Activated CD4-positive, CD25-positive, alpha-beta regulatory T cell (primary cell): ENCODE data around the gene MUC21.

Experiments
- DNase-seq, 4 experiments: peaks; one replicate each; lab custom pipeline; 2025; lab: John Stamatoyannopoulos, UW

Gene MUC21

DNA sequence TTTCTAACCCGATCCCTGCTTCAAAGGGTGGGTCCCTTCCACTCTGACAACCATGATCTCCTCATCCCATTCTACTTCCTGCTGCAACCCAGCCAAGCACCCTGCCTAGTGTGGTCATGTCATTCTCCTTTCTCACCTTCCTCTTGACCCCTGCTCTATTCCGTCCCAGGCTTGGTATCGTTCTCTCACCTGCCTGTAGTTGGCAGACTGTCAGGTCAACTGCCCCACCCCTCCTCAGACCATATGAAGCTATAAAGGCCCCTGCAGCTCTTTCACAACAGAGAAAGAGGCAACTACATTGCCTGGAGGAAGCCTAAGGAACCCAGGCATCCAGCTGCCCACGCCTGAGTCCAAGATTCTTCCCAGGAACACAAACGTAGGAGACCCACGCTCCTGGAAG lies at the start of gene MUC21:
Gene MUC21 (plus strand): TSS at position 280 of the 400 bp plus-strand sequence. CDS start 241 bp downstream, outside the sequence.
- no peak for DNase-seq

- no peak for DNase-seq
Observed at GRCh38 chr6:30935018-30935417, 48.5 kb upstream of the MUC21 start.

- DNase-seq, result no peak
Observed at GRCh38 chr6:30937265-30937664, 46.3 kb upstream of the MUC21 start.

- no peak for DNase-seq
Observed at GRCh38 chr6:30938730-30939129, 44.8 kb upstream of the MUC21 start.

DNA sequence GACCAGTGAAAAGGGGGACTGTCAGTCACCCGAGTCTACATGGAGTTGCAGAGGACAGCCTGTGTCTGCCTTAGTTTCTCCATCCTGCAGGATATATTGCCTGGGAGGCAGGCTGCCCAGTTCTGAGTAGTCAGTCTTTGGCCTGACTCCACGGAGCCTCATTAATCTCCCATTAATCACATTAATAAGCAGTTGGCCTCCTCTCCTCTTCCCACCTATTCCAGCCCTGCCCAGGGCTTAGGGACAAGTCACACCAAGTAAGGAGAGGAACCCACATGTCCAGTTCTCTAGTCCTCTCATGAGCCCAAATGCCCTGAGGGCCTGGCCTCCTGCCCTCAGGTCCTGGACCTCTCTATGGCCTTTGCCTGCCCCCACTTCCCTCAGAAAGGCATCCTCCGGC lies 44.0 kb upstream of the MUC21 start:
- no peak for DNase-seq

DNA sequence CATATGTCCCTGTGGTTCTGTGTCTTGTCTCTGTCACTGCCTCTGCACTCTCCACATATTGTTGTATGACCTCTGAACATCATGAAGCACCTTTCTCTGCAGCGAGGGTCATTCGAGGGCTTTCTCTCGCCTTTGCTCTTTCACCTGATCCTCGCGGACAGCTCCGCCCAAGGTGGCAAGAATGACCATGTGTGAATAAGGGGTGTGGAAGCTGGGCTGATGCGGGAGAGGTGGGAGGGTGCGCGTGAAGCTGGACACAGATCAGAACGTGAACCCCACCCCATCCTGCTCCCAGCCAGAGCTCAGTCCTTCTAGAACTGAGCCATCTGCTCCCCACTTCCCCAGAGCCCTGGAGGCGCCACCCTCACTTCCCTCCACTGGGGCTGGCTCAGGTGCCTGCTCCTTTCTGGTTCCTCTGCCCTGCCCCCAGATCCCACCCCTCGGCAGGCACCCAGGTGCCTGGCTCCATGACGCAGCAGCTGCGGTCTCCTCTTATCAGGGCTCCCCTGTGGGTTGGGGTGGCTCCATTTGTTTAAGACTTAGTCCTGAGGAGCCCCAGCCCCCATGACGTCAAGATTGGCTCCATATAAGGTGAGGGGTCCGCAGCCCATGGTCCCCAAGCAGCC lies 43.0 kb upstream of the MUC21 start, which contains the start of gene MUCL3:
Gene MUCL3 (plus strand): TSS at position 613 of the 626 bp plus-strand sequence. CDS start 27 bp downstream, outside the sequence.
- no peak for DNase-seq

- DNase-seq, result no peak
Observed at GRCh38 chr6:30942338-30943060, 41.0 kb upstream of the MUC21 start.

DNA sequence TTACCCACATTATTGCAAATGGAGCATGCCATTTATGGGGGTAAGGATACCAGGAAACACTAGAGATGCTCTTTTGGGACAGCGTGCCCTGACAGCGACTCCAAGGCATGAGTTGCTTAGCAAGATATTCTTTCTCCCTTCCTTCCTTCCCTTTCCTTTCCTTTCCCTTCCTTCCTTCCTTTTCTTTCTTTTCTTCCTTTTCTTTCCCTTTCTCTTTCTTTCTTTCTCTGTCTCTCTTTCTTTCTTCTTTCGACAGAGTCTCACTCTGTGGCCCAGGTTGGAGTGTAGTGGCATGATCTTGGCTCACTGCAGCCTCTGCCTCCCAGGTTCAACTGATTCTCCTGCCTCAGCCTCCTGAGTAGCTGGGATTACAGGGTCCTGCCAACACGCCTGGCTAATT lies 39.5 kb upstream of the MUC21 start:
- no peak for DNase-seq

- no peak for DNase-seq
Observed at GRCh38 chr6:30945281-30945680, 38.2 kb upstream of the MUC21 start.

GRCh38 chr6:30947231-30947630 lies 36.3 kb upstream of the MUC21 start:
- DNase-seq, result no peak

- no peak for DNase-seq
Observed at GRCh38 chr6:30948811-30949210, 34.7 kb upstream of the MUC21 start.

DNA sequence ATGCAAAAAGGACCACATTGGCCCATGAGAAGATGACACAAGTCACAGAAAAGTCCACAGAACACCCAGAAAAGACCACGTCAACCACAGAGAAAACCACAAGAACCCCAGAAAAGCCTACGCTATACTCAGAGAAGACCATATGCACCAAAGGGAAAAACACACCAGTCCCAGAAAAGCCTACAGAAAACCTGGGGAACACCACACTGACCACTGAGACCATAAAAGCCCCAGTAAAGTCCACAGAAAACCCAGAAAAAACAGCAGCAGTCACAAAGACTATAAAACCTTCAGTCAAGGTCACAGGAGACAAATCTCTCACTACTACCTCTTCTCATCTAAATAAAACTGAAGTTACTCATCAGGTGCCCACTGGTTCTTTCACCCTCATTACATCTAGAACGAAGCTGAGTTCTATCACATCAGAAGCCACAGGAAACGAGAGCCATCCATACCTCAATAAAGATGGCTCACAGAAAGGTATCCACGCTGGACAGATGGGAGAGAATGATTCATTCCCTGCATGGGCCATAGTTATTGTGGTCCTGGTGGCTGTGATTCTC lies 31.5 kb upstream of the MUC21 start:
- DNase-seq, result no peak

DNA sequence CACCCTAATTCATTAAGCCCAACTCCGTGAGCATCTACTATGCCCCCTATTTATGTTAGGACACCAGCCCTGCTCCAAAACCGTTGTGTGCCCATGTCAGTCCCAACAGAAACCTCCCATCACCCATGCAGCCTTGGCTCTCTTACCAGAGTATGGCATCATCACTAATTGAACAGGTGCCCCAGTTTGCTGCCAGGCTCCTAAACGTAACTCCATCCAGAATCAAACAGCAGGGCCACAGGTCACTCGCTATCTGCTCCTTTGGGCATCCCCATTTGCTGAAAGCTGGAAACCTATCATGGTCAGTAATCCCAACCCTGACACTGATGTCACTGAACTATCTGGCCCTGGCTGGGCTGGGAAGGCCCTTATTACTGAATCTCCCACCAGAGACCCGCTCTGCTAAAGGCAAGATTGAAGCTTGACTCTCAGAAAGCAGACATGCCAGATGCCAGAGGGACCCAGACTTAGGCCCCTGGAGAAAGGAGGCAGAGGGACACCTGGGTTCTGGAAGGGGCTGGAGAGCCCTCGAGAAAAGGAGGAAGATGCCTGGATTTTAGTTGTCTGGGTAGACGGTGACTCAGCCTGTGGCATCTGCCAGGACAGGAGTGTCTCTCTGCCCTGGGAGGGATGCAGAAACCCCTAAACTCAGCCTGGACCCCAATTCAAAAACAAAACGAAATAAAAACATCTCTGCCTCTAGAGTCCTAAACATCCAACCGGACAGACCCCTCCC lies 28.7 kb upstream of the MUC21 start:
- DNase-seq, result no peak

GRCh38 chr6:30955367-30956042 lies 28.0 kb upstream of the MUC21 start:
- DNase-seq, result peak; percentile 29 to 75 (median 62)

GRCh38 chr6:30957716-30958115 lies 25.8 kb upstream of the MUC21 start:
- DNase-seq, result no peak

DNA sequence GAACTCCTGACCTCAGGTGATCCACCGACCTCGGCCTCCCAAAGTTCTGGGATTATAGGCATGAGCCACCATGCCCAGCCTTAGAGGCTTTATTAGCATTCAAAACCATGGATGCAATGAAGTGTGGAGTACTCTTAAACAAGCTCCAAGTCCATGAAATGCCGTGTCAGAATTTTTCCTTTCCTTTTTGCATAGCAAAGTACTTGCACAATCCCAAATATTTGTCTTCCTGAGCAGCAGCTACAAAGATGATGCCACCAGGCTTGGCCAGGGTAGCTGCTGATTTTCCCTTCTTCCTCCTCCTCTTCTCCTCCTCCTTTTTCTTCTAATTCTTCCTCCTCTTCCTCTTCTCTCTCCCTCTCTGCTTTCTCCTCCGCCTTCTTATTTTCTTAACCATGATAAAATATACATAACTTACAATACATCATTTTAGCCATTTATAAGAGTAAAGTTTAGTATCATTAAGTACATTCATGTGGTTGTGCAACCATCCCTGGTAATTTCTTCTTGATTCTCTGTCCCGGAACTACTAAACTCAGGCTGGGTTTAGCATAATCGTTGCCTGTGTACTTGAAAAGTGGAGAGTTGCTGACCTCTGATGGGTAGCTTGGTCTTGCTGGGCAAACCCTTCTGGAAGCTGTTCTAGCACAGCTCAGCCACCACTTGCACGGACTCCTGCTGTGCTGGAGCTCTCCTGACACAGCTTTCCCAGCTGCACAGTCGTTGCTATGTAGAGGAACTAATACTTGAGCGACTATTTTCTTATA lies 22.4 kb upstream of the MUC21 start:
- no peak for DNase-seq

DNA sequence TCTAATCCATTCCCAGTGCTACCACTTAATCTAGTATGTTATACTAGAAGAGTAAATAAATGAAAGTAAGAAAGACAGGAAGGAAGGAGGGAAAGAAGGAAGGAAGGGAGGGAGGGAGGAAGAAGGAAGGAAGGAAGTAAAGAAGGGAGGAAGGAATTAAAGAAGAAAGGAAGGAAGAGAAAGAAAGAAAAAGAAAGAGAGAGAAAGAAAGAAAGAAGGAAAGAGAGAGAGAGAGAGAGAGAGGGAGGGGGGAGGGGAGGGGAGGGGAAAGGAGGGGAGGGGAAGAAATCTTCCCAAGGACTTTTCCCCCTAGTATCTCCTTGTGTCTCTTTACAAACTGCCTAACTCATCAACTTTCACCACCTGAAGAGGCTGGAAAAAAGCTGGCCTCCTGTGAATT lies 20.8 kb upstream of the MUC21 start:
- no peak for DNase-seq

GRCh38 chr6:30963641-30964040 lies 19.9 kb upstream of the MUC21 start:
- DNase-seq, result no peak

DNA sequence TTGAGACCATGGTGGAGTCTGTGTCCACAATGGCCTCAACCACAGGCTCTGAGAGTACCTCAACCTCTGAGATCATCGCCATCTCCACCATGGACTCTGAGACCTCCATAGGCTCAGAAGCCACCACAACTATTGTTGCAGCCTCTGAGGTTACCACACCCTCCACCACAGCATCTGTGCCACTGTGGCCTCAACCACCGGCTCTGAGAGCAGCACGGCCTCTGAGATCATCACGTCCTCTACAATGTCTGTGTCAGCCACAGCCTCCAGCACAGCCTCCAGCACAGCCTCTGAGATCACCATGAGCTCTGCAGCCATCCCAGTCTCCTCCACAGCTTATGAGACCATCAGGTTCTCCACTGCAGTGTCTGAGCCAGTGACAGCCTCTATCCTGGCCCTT lies 19.4 kb upstream of the MUC21 start:
- DNase-seq, result no peak

DNA sequence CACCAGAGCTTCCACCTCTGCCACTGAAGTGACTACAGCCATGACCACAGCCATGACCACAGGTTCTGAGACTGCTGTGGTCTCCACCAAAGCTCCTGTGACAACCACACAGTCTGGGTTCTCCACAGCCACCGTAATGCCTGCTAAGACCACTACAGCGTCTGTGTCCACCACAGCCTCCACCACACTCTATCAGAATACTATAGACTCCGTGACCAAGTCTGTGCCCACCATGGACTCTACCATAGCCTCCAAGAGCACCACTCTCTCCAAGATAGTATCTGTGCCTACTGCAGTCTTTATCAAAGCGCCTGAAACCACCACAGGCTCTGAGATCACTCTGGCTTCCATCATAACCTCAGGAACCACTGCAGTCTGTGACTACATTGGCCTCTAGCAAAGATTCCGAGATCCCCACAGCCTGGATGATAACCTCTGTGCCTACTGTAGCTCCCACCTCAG lies 18.3 kb upstream of the MUC21 start:
- DNase-seq, result no peak

DNA sequence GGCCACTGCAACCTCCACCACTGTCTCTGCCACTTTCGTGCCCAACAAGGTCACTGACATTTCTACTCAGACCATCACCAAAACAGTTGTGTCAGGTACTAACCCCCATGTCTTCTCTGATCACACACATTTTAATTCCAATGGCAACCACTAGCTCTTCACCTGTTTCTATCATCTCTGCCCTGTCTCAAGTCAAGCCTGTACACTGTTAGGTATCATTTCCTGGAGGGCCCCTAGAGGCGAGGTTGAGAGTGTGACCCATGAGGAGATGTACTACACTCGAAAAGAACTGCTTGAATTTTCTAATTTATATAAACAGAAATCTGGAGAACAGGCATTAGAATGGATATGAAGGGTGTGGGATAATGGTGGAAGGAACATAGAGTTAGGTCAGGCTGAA lies 17.4 kb upstream of the MUC21 start:
- DNase-seq, result no peak
